ENCODE data around the gene MAP4. TPM values are rescaled to one million over a fixed set of nuclear protein-coding genes. Genes with fewer than 3 reads are reported as not detected.

The MAP4 gene
- polyA plus RNA-seq, 3 donors = 6.2 to 24.1 (median 18.4) TPM

DNA sequence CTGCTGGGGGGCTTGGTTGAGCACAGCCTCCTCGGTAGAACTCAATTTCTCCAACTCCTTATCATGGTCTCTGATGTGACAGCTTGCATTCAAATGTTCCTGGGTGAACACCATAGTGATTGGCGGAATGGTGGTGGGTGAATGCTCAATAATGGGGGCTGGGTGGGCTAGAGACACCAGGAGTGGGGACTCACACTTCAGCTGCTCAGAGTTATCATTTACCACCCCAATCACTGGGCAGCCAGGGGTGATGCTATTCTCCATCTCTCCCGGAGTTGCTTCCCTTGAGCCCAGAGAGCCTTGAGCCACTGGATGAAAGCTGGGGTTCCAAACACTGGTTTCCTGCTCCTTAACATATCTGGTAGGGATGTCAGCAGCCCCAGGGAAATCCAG lies 124.6 kb downstream of the MAP4 start:
- H3K27ac Mint-ChIP-seq = no peak overlapping the region
- no peaks in the 10 kb centered on the region for H3K27me3 Mint-ChIP-seq (ENCODE audit: low read depth in 3 of 3)
- WGBS (ENCODE audit: insufficient coverage) = 100% methylated on average over 1 of the region's 3 CpGs
- intact Hi-C loops (cut with micrococcal nuclease) = no loop called here
- H3K36me3 ChIP-seq (replicated peaks in 1 of 2; ENCODE audit: control insufficient read depth in 1 of 2, insufficient read depth in 2 of 2, low read length in 2 of 2) = peaks cover 10 to 51% of the 10 kb centered on the region in 2 donors
- H3K27ac ChIP-seq (ENCODE audit: low read depth in 1 of 2, low read length in 2 of 2) = no peak overlapping the region
- peaks cover 4% of the 10 kb centered on the region for H3K4me1 Mint-ChIP-seq
- H3K4me2 ChIP-seq (replicated peaks; ENCODE audit: extremely low read depth, low read length, poor library complexity, severe bottlenecking) = no peak overlapping the region
- H3K27me3 ChIP-seq (ENCODE audit: control insufficient read depth in 2 of 2, insufficient read depth in 2 of 2, low read length in 2 of 2) = no peaks in the 10 kb centered on the region
- no peaks in the 10 kb centered on the region for H3K79me2 ChIP-seq (ENCODE audit: insufficient read depth, low read length)
- TF ChIP-seq, protein P1, sequence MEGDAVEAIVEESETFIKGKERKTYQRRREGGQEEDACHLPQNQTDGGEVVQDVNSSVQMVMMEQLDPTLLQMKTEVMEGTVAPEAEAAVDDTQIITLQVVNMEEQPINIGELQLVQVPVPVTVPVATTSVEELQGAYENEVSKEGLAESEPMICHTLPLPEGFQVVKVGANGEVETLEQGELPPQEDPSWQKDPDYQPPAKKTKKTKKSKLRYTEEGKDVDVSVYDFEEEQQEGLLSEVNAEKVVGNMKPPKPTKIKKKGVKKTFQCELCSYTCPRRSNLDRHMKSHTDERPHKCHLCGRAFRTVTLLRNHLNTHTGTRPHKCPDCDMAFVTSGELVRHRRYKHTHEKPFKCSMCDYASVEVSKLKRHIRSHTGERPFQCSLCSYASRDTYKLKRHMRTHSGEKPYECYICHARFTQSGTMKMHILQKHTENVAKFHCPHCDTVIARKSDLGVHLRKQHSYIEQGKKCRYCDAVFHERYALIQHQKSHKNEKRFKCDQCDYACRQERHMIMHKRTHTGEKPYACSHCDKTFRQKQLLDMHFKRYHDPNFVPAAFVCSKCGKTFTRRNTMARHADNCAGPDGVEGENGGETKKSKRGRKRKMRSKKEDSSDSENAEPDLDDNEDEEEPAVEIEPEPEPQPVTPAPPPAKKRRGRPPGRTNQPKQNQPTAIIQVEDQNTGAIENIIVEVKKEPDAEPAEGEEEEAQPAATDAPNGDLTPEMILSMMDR (IDR thresholded peaks at IDR 0.05) = no peak
- no peaks in the 10 kb centered on the region for H4K20me1 ChIP-seq (ENCODE audit: insufficient read depth, low read length)
- no peak overlapping the region for H3K9ac ChIP-seq (ENCODE audit: insufficient read depth, low read length, poor library complexity, severe bottlenecking)
- H3K4me3 Mint-ChIP-seq = no peak overlapping the region
- H3K36me3 Mint-ChIP-seq = peaks cover 51 to 56% of the 10 kb centered on the region in 2 donors
- no peak overlapping the region for H3K4me3 ChIP-seq (replicated peaks in 1 of 3; ENCODE audit: low read depth in 2 of 3, low read length in 3 of 3)
- H2AFZ ChIP-seq (ENCODE audit: insufficient read depth, low read depth, low read length, poor library complexity, severe bottlenecking) = no peak overlapping the region
- peaks cover 0 to 6% of the 10 kb centered on the region in 2 donors for H3K4me1 ChIP-seq (ENCODE audit: control insufficient read depth in 1 of 2, insufficient read depth in 2 of 2, low read length in 2 of 2)
- H3K9me3 Mint-ChIP-seq = peaks cover 0 to 3% (median 0%) of the 10 kb centered on the region in 7 donors
- no peak for DNase-seq
- no peaks in the 10 kb centered on the region for H3K9me3 ChIP-seq (replicated peaks in 1 of 2; ENCODE audit: control insufficient read depth in 1 of 2, insufficient read depth in 1 of 2, low read length in 2 of 2)

GRCh38 chr3:47890828-47891612 lies 125.2 kb downstream of the MAP4 start:
- H3K9ac ChIP-seq (ENCODE audit: insufficient read depth, low read length, poor library complexity, severe bottlenecking) = no peak overlapping the region
- H3K9me3 ChIP-seq (replicated peaks in 1 of 2; ENCODE audit: control insufficient read depth in 1 of 2, insufficient read depth in 1 of 2, low read length in 2 of 2) = no peaks in the 10 kb centered on the region
- no peak for DNase-seq
- H4K20me1 ChIP-seq (ENCODE audit: insufficient read depth, low read length) = no peaks in the 10 kb centered on the region
- intact Hi-C loops (cut with micrococcal nuclease) = no loop called here
- H3K4me2 ChIP-seq (replicated peaks; ENCODE audit: extremely low read depth, low read length, poor library complexity, severe bottlenecking) = no peak overlapping the region
- no peaks in the 10 kb centered on the region for H3K27me3 ChIP-seq (ENCODE audit: control insufficient read depth in 2 of 2, insufficient read depth in 2 of 2, low read length in 2 of 2)
- Mint-ChIP-seq H3K27me3 (ENCODE audit: low read depth in 3 of 3) (no peaks in the 10 kb centered on the region), H3K4me3 (no peak overlapping the region), H3K4me1 (peaks cover 4% of the 10 kb centered on the region), H3K27ac (peak overlapping the region in 1 of 7 donors; percentile 26), H3K9me3 (peaks cover 0 to 3% (median 0%) of the 10 kb centered on the region in 7 donors), H3K36me3 (peaks cover 46 to 54% of the 10 kb centered on the region in 2 donors)
- H3K4me3 ChIP-seq (replicated peaks in 1 of 3; ENCODE audit: low read depth in 2 of 3, low read length in 3 of 3) = no peak overlapping the region
- no peaks in the 10 kb centered on the region for H3K79me2 ChIP-seq (ENCODE audit: insufficient read depth, low read length)
- peaks cover 0 to 6% of the 10 kb centered on the region in 2 donors for H3K4me1 ChIP-seq (ENCODE audit: control insufficient read depth in 1 of 2, insufficient read depth in 2 of 2, low read length in 2 of 2)
- no peak overlapping the region for H2AFZ ChIP-seq (ENCODE audit: insufficient read depth, low read depth, low read length, poor library complexity, severe bottlenecking)
- peaks cover 10 to 56% of the 10 kb centered on the region in 2 donors for H3K36me3 ChIP-seq (replicated peaks in 1 of 2; ENCODE audit: control insufficient read depth in 1 of 2, insufficient read depth in 2 of 2, low read length in 2 of 2)
- WGBS (ENCODE audit: insufficient coverage) = 63% methylated on average over 5 of the region's 10 CpGs
- no peak overlapping the region for H3K27ac ChIP-seq (ENCODE audit: low read depth in 1 of 2, low read length in 2 of 2)
- TF ChIP-seq, protein P1 (IDR thresholded peaks at IDR 0.05) = no peak

Data from CD14-positive monocyte (primary cell).